SU-DHL-6 (cell line): Measurements from ENCODE around the gene ZBTB7A.
A peak's percentile ranks its signal among the peaks of the same experiment; 100 is the strongest.

ENCODE experiments used
- H2AFZ ChIP-seq: fragments of 200-600 bp; sonication (generic); 2 replicates; pipeline ENCODE4 v1.6.1; 2014; ENCODE audit warnings: low read depth, mild to moderate bottlenecking, moderate library complexity, mixed read lengths, antibody characterized with exemption, low read length; ENCODE audit not compliant: severe bottlenecking
- H3F3A ChIP-seq: fragments of 200-600 bp; shearing (Covaris generic); 2 replicates; pipeline ENCODE4 v1.6.0; 2016; ENCODE audit warnings: antibody characterized with exemption, mild to moderate bottlenecking; ENCODE audit not compliant: insufficient read depth
- H3K27ac ChIP-seq: fragments of 200-600 bp; sonication (generic); 2 replicates; pipeline ENCODE4 v1.5.1; 2016; ENCODE audit warnings: low read depth, mild to moderate bottlenecking, low read length, moderate library complexity, mixed read lengths
- H3K27me3 ChIP-seq: fragments of 200-600 bp; sonication (generic), shearing (Covaris generic); 2 replicates; pipeline ENCODE4 v1.6.0; 2014; ENCODE audit warnings: mild to moderate bottlenecking, low read length
- H3K36me3 ChIP-seq: fragments of 200-600 bp; sonication (generic); 2 replicates; pipeline ENCODE4 v1.6.1; 2014; ENCODE audit warnings: mild to moderate bottlenecking, low read length, mixed read lengths
- H3K4me2 ChIP-seq: fragments of 300-600, 200-600 bp; shearing (Covaris generic), sonication (generic); 2 replicates; pipeline ENCODE4 v1.6.0; 2014; ENCODE audit warnings: low read length, low read depth, mild to moderate bottlenecking; ENCODE audit not compliant: poor library complexity, severe bottlenecking
- H3K4me3 ChIP-seq: fragments of 200-600 bp; sonication (generic); 2 replicates; pipeline ENCODE4 v1.5.1; 2014; ENCODE audit warnings: antibody characterized with exemption, low read length, mild to moderate bottlenecking, mixed read lengths; ENCODE audit not compliant: insufficient read depth, poor library complexity, severe bottlenecking
- H3K79me2 ChIP-seq: fragments of 200-600 bp; sonication (generic); 2 replicates; pipeline ENCODE4 v1.6.1; 2014; ENCODE audit warnings: mild to moderate bottlenecking, low read length, moderate library complexity; ENCODE audit not compliant: insufficient read depth
- H3K9ac ChIP-seq: fragments of 200-600 bp; sonication (generic); 2 replicates; pipeline ENCODE4 v1.7.0; 2014; ENCODE audit warnings: mild to moderate bottlenecking, low read length
- H3K9me2 ChIP-seq: fragments of 200-600 bp; sonication (generic); replicated peaks from 2 replicates; pipeline ENCODE4 v1.6.1; 2014; ENCODE audit warnings: low read length; ENCODE audit not compliant: insufficient read depth
- H3K9me3 ChIP-seq: fragments of 200-600 bp; sonication (generic); 2 replicates; pipeline ENCODE4 v1.6.1; 2014; ENCODE audit warnings: low read length, mixed read lengths; ENCODE audit not compliant: insufficient read depth
- H4K20me1 ChIP-seq: fragments of 200-600 bp; sonication (generic); 2 replicates; pipeline ENCODE4 v1.6.1; 2014; ENCODE audit warnings: low read depth, mild to moderate bottlenecking, antibody characterized with exemption, low read length, moderate library complexity, mixed read lengths
- EZH2phosphoT487 ChIP-seq: fragments of 200-600 bp; sonication (generic), shearing (Covaris generic); conservative IDR thresholded peaks from 2 replicates; pipeline ENCODE4 v1.6.1; 2018; ENCODE audit warnings: mild to moderate bottlenecking, antibody characterized with exemption, low read length, moderate library complexity, mixed read lengths
- TF ChIP-seq, protein P1 (sequence below): fragments of 200-600 bp; sonication (generic); IDR thresholded peaks from one replicate; pipeline ENCODE4 v1.5.1; 2017; ENCODE audit warnings: antibody characterized with exemption, mild to moderate bottlenecking, low read length, moderate library complexity; ENCODE audit not compliant: insufficient read depth, poor library complexity, severe bottlenecking

The ZBTB7A gene

DNA sequence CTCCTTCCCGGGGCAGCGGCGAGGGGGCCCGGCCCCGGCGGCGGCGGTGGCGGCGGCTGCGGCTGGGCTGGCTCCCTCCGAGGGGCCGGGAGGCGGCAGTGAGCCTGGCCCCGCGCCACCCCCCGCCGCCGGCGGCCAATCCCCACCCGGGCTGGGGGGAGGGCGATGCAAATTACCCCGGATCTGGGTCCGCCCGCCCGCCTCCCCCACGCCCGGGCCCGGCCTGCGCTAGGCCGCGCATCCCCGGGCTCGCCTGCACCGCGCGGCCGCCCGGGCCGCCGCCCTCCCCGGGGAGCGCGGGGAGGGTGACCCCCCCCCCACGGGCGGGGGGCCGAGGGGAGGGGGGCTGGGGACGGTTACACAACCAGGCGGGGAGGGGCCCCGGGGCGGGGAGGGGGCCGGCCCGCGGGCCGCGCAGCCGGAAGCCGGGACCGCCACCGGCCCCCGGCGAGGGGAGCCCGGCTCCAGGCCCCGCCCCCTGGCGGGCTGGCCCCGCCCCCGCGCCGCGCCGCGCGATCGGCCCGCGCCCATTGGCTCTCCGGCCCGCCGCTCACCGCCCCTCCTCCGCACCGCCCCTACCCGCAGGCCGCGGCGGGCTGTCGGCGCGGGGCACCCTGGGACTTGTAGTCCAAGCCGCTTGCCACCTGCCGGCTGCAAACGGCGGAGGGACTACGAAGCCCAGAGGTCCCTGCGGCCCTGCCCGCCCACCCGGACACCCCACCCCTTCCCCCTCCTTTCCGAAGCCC, 1.1 kb downstream of the ZBTB7A start:
- Histone ChIP-seq H3K4me2 (no peak overlapping the region), H3K79me2 (peaks cover 45% of the 10 kb centered on the region), H3K9me3 (no peaks in the 10 kb centered on the region), H3K9ac (peak overlapping the region; percentile 96), H3K27me3 (no peaks in the 10 kb centered on the region), H3K36me3 (no peaks in the 10 kb centered on the region), H3K9me2 (no peaks in the 10 kb centered on the region), H3F3A (peaks cover 14% of the 10 kb centered on the region), H4K20me1 (peaks cover 11% of the 10 kb centered on the region; the same call in 1 of the 2 replicates), H3K4me3 (peak overlapping the region; percentile 95), H2AFZ (no peak overlapping the region), H3K27ac (no peak overlapping the region)
- TF ChIP-seq, protein P1, sequence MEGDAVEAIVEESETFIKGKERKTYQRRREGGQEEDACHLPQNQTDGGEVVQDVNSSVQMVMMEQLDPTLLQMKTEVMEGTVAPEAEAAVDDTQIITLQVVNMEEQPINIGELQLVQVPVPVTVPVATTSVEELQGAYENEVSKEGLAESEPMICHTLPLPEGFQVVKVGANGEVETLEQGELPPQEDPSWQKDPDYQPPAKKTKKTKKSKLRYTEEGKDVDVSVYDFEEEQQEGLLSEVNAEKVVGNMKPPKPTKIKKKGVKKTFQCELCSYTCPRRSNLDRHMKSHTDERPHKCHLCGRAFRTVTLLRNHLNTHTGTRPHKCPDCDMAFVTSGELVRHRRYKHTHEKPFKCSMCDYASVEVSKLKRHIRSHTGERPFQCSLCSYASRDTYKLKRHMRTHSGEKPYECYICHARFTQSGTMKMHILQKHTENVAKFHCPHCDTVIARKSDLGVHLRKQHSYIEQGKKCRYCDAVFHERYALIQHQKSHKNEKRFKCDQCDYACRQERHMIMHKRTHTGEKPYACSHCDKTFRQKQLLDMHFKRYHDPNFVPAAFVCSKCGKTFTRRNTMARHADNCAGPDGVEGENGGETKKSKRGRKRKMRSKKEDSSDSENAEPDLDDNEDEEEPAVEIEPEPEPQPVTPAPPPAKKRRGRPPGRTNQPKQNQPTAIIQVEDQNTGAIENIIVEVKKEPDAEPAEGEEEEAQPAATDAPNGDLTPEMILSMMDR, result no peak
- TF ChIP-seq EZH2phosphoT487, result no peak

DNA sequence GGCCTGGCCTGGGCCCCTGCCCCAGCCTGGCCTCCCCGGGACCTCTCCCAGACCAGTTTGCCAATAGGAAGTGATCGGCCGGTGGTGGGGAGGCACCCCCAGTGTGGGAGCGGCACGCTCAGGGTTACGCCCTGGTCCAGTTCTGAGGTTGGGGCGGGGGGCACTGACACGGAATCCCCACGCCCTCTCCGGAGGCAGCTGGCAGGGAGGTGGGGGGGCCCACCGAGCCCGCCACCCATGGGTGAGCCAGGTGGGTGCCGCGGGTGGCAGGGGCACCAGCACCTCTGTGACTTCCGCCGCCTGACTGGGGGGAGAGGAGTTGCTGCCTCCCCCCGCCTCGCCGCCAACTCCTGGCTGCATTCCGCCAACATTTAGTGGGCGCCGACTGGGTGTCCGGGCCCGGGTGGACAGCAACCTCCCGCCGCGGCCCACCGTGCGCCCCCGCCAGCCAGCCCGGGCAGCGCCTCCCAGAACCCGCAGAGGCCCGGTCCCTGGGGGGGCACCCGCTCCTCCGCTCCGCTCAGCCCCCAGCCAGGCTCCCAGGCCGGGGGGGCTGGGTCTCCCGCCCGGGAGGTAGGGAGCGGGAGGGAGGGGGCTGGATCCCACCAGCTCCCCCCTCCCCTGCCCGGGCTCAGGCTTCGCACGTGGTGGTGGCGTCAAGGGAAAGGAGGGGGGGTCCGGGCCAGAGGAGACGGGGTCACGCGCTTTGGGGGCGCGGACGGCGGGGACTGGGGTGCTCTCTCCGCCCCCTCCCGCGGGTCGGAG, 2.0 kb downstream of the ZBTB7A start:
- H3K4me2 ChIP-seq, result peak overlapping the region; percentile 76
- peak overlapping the region; percentile 79 for H3K27ac ChIP-seq
- H3F3A ChIP-seq, result peaks cover 14% of the 10 kb centered on the region
- H3K27me3 ChIP-seq, result no peaks in the 10 kb centered on the region
- peaks cover 11% of the 10 kb centered on the region; the same call in 1 of the 2 replicates for H4K20me1 ChIP-seq
- TF ChIP-seq EZH2phosphoT487, result no peak
- TF ChIP-seq, protein P1, result no peak
- H2AFZ ChIP-seq, result no peak overlapping the region
- H3K4me3 ChIP-seq, result peak overlapping the region; percentile 97
- H3K9me2 ChIP-seq, result no peaks in the 10 kb centered on the region
- H3K9me3 ChIP-seq, result no peaks in the 10 kb centered on the region
- H3K36me3 ChIP-seq, result no peaks in the 10 kb centered on the region
- peaks cover 54% of the 10 kb centered on the region for H3K79me2 ChIP-seq
- H3K9ac ChIP-seq, result peak overlapping the region; percentile 99

DNA sequence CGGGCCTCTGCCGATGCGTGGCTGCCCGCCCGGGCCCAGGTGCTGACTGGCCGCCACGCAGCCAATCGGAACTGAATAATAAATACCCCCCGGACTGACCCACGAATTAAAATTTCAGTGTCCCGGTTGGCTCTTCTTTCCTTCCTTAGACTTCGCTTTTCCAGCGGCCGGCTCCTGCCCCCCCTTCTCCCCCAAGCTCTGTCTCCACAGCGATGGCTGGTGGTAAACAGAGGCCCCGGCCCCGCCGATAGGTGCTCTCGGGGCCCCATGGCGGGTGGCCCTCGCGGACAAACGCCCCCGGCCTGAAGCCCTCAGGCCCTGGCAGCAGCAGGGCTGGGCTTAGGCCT, 2.6 kb downstream of the ZBTB7A start:
- Histone ChIP-seq H4K20me1 (peaks cover 13% of the 10 kb centered on the region; the same call in 1 of the 2 replicates), H3K27ac (peak overlapping the region; percentile 79)

More for the DNA sequence above, 2.6 kb downstream of the ZBTB7A start:
- no peaks in the 10 kb centered on the region for H3K9me2 ChIP-seq
- H3K27me3 ChIP-seq, result no peaks in the 10 kb centered on the region
- peaks cover 13% of the 10 kb centered on the region for H3F3A ChIP-seq
- H3K4me2 ChIP-seq, result peak overlapping the region; percentile 76
- H3K4me3 ChIP-seq, result peak overlapping the region; percentile 97
- H3K36me3 ChIP-seq, result no peaks in the 10 kb centered on the region
- no peak overlapping the region for H2AFZ ChIP-seq
- H3K9ac ChIP-seq, result peak overlapping the region; percentile 99
- H3K79me2 ChIP-seq, result peaks cover 60% of the 10 kb centered on the region
- no peaks in the 10 kb centered on the region for H3K9me3 ChIP-seq
- no peak for TF ChIP-seq EZH2phosphoT487
- TF ChIP-seq, protein P1, result no peak
